GM21619 (cell line): ENCODE results near the gene HYOU1.
"Not testable (repeated sequence)": the region's sequence is repeated elsewhere in the genome, so short reads cannot be mapped to it uniquely, and the experiment has no call there.

Experiments used
- ATAC-seq: cut with Tn5 transposase; IDR thresholded peaks from one replicate; pipeline ENCODE4 v1.9.1; 2021; ENCODE audit not compliant: unreplicated experiment

The HYOU1 gene

GRCh38 chr11:119047205-119047604 is 9.8 kb downstream of the HYOU1 start:
- ATAC-seq, result no peak

GRCh38 chr11:119046489-119046888 is 10.5 kb downstream of the HYOU1 start:
- ATAC-seq, result no peak

GRCh38 chr11:119044708-119045107 is 12.3 kb downstream of the HYOU1 start:
- no peak for ATAC-seq

GRCh38 chr11:119042927-119043326 is 14.1 kb downstream of the HYOU1 start:
- ATAC-seq, result no peak

- no peak for ATAC-seq
Measured at GRCh38 chr11:119041821-119042514, 15.0 kb downstream of the HYOU1 start.

- not testable (repeated sequence) for ATAC-seq
Measured at GRCh38 chr11:119039471-119039870, 17.5 kb downstream of the HYOU1 start.

- ATAC-seq, result no peak
Measured at GRCh38 chr11:119038884-119039283, 18.1 kb downstream of the HYOU1 start.

- no peak for ATAC-seq
Measured at GRCh38 chr11:119034813-119035212, 22.2 kb downstream of the HYOU1 start.

GRCh38 chr11:119033421-119033820 is 23.6 kb downstream of the HYOU1 start:
- ATAC-seq, result not testable (repeated sequence)

- ATAC-seq, result no peak
Measured at GRCh38 chr11:119031912-119032280, 25.1 kb downstream of the HYOU1 start.

GRCh38 chr11:119030329-119031047 is 26.5 kb downstream of the HYOU1 start, which contains the start of gene SLC37A4:
Gene SLC37A4 (minus strand): TSS chr11:119030877.
- ATAC-seq, result peak; percentile 89

- peak; percentile 7 for ATAC-seq
Measured at GRCh38 chr11:119030029-119030328, 27.0 kb downstream of the HYOU1 start.

- ATAC-seq, result peak; percentile 0
Measured at GRCh38 chr11:119029340-119030028, 27.5 kb downstream of the HYOU1 start.

- no peak for ATAC-seq
Measured at GRCh38 chr11:119029069-119029339, 28.0 kb downstream of the HYOU1 start.

GRCh38 chr11:119028346-119029068 is 28.5 kb downstream of the HYOU1 start:
- ATAC-seq, result no peak

GRCh38 chr11:119027561-119028345 is 29.3 kb downstream of the HYOU1 start:
- ATAC-seq, result no peak

GRCh38 chr11:119026970-119027369 is 30.0 kb downstream of the HYOU1 start:
- no peak for ATAC-seq

- ATAC-seq, result no peak
Measured at GRCh38 chr11:119025978-119026766, 30.8 kb downstream of the HYOU1 start.

- ATAC-seq, result no peak
Measured at GRCh38 chr11:119025541-119025940, 31.5 kb downstream of the HYOU1 start.

- ATAC-seq, result no peak
Measured at GRCh38 chr11:119025099-119025473, 31.9 kb downstream of the HYOU1 start.
